HuH-7 (cell line): ENCODE results near the gene SNAP25.

ENCODE experiments used
- DNase-seq: peaks from one replicate; pipeline ENCODE4 v3.0.0; 2011; ENCODE audit warnings: low spot score

SNAP25 gene

DNA sequence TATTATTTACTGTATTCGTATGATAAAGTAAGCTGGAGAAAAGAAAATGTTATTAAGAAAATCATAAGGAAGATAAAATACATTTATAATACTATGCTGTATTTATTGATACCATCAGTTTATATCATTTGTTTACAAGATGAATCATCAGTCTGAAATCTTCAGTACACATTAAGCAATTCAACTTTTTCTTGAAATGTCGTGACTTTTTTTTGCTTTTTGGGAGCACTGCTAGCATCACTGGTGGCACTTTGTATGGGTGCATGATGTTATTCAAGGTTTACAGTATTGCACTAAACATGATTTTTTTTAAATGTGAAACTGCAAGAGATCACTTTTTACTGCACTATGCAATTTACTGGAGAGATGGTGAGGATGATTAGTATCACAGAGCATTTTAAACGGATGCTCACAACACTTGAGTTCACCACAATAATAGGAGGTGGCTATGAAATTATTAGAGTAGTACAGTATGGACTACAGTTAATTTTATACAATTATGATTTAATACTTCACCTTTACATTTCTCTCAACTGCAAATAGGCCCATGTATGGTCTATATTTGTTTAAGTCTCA lies 85.9 kb downstream of the SNAP25 start:
- DNase-seq = no peak

DNA sequence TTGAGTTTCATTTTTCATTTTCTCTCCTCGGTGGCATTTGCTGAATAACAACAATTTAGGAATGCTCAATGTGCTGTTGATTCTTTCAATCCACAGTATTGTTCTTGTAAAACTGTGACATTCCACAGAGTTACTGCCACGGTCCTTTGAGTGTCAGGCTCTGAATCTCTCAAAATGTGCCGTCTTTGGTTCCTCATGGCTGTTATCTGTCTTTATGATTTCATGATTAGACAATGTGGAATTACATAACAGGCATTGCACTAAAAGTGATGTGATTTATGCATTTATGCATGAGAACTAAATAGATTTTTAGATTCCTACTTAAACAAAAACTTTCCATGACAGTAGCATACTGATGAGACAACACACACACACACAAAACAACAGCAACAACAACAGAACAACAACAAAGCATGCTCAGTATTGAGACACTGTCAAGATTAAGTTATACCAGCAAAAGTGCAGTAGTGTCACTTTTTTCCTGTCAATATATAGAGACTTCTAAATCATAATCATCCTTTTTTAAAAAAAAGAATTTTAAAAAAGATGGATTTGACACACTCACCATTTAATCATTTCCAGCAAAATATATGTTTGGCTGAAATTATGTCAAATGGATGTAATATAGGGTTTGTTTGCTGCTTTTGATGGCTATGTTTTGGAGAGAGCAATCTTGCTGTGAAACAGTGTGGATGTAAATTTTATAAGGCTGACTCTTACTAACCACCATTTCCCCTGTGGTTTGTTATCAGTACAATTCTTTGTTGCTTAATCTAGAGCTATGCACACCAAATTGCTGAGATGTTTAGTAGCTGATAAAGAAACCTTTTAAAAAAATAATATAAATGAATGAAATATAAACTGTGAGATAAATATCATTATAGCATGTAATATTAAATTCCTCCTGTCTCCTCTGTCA lies 88.1 kb downstream of the SNAP25 start:
- no peak for DNase-seq

DNA sequence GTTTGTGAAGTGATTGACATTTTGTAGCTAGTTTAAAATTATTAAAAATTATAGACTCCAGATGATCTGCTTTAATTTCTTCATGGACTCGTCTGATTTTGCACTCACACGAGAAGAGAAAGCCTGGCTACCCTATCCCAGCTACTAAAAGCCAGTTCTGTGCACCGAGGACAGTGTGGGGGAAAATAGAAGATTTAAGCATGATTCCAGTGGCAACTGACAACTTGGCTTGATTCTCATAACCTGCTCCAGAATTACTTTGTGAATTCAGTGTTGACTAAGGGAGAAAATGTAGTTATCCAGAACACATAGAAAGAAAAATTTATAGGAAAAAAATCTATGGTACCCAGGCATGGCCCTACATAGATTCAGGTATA lies 88.7 kb downstream of the SNAP25 start:
- no peak for DNase-seq

DNA sequence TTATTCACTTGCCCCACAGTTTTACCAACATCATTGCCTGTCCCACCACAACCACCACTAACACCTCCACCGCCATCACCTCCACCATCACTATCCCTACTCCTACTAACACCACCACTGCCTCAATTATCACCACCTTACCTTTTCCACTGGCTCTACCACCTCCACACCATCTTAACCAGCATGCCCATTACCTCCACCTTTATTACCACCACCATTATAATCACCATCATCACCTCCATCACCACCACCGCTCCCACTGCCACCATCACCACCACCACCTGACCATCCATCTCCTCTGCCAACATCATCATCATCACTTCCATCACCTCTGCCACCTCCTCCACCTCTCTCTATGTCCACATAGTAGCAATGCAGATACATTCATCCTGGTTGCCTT lies 90.0 kb downstream of the SNAP25 start:
- no peak for DNase-seq

DNA sequence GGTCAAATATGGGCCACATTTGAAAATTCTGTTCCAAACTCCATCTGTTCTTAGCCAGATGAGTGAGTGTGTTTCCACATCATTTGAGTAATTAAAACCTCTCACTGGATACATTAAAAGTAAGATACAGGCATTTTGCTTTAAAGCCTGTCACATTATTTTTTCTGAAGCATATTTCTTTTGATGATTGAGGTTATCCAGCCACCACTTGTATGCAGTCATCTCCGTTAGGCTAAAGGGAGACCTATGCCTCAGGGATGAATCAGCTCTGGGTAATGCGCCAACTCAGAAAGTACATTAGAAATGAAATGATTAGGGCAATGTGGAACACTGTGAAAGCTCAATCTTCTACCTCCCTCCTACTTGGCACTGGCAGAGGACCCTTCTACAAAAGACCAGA lies 90.7 kb downstream of the SNAP25 start:
- DNase-seq = no peak

DNA sequence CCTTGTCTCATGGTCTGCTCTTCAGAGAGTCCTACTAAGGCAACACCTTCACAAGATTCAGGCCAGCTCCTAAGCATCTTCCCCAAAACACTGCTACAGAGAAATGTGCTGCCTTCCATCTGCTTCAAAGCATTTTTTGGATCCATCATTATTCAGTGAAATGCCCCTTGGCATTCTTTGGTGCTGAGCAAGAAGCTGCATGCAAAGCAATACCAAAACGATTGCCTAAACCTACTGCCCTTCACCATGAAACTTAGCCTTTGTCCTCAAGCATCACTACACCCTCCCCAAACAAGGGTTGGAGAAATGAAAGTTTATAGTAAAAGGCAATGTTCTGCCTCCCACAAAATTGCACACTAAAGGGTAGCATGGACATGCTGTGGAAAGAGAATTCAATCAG lies 93.5 kb downstream of the SNAP25 start:
- no peak for DNase-seq

DNA sequence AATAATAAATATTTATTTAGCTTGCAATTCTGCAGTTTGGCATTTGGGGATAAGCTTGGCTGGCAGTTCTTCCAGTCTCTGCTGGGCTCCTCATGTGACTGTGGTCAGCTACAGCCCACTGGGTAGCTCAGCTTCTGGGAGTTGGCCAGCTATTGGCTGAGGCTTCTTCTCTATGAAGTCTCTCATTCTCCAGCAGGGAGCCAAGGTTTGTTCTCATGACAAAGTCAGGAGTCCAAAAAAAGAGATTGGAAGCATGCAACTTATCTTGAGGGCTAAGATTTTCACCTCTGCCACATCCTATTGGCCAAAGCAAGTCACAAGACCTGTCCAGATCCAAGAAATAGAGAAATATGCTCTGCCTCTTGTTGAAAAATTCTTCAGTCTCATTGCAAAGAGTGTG lies 94.6 kb downstream of the SNAP25 start:
- DNase-seq = no peak

DNA sequence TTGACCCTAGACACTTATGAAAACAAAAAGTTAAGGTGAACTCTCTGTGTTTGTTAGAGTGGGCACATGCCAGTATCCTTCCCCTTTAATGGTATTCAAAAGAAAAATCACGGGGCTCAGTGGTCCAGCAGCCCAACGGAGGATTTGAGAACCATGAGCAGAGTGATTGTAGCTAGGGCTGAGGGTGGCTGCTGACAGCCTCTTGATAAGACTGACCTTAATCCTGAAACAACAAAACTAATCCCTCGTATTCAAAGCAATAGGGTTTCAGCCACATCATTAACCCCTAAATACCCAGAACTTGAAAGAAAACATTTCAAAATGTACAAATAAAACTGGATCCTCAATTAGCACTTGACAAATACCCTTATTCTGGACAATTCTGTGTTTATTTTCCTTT lies 95.1 kb downstream of the SNAP25 start:
- DNase-seq = no peak

DNA sequence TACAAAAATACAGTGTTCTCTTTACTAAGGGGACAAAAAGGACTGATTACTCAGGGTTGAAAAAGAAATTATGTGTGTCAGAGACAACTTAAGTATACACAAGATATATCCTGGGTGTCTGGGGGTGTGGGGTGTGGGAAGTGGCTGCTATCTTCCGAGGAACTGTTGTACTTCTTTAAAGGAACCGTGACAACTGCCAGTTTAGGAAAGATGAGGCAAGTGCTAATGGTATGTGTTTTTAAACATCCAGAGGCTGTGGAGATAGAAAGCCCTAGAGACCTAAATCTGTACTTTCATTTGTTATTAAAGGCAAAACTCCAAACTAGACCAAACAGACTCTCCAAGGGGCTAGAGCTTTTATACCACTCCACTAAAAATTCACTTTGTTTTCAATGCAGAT lies 95.6 kb downstream of the SNAP25 start:
- no peak for DNase-seq

DNA sequence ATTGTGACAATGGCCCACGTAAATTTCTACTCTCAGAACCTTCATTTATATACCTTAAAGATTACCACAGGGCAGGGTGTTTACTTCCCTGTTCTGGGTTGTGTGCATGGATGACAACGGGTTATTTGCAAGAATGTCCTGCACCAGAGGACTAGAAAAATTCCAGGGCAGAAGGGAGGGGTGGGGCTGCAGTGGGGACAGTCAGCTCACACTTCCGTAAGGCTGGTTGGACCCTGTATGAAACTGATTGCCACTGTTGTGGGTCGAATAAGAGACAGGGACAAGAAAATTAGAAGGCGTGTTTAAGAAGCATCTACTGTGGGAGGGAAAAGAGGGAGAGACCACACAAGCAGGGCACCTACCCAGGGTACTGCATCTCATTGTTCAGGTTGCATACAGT lies 96.5 kb downstream of the SNAP25 start:
- peak; percentile 20 for DNase-seq

DNA sequence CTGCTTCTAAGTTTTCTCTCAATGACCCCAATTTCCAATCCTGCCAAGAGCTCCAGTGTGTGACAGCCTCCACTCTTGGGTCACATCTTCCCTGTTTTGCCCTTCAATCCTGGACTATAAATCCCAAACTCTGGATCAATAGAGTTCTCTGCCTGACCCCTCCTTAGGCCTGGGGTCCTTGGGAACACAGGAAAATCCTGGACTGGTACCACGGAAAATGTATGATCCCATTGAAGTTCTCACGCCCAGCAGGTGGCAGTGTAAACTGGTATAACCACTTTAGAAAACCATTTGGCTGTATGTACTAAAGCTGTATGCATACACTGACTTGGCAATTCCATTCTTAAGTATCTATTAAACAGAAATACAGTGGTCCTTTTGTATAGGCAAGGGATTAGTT lies 98.0 kb downstream of the SNAP25 start:
- peak; percentile 55 for DNase-seq

DNA sequence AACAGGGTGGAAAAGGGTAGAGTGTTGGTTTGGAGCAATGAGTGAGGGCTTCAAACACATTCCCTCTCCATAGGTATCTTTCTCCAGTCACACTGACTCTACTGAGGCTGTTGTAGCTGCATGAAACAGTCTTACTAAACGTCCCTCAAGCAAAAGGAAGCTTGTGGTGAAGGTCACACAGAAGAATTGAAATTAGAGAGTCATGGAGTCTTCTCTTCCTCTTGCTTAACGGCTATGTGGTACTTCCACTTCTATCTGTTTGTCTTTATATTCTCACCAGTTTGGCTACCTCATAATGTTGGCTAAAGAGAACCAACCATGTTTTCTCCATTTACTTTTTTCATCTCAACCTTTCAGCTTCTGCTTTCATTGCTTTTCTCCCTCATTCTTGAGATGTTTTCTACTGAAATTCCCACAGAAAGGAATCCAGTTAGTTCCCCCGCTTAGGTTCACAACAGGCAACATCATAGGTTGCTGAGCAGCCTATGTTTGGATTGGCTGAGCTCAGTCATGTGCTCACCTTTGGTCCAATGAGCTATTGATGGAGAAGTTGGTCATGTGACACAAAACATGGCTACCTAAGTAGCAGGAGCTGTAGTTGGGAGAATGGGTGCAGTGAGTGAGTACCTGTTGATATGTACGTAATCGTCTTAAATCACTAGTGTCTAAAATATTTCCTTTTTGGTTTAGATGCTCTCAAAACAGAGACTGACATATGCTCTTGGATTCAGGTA lies 99.8 kb downstream of the SNAP25 start:
- DNase-seq = no peak

DNA sequence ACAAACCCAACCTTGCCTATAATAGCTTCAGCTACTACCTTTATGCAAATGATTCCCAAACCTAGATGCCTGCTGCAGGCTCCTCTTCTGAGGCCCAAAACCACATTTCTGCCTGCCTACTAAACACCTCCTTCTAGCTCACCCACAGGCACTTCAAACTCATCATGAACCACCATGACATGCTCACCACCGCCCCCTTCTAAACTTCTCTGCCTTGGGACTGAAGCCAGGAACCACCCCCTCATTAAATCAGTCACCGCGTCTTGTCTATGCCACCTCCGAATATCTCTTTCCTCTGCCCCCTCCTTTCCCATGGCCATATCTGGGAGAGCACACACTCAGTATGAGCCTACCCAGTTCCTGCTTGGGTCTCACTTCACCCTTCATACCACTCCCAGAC lies 101.2 kb downstream of the SNAP25 start:
- no peak for DNase-seq

DNA sequence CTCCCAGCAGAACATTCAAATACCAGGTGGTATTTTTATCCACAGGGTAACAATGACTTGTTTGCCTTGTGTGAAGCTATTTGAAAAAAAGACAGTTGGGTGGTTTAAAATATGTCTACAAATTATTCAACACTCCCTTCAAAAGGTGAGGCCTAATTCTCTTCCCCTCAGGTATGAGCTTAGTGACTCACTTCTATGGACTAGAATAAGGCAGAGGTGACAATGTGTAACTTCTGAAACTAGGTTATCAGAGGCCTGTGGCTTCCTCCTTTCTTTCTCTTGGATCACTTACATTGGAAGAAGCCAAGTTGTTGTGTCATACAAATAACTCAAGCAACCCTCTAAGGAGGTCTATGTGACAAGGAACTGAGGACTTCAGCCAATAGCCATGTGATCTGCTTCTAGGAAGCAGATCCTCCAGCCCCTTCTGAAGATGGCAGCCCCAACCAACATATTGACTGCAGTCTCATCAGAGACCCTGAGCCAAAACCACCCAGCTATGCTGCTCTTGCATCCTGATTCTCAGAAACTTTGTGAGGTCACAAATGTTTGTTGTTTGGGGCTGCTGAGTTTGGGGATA lies 102.6 kb downstream of the SNAP25 start:
- DNase-seq = no peak

DNA sequence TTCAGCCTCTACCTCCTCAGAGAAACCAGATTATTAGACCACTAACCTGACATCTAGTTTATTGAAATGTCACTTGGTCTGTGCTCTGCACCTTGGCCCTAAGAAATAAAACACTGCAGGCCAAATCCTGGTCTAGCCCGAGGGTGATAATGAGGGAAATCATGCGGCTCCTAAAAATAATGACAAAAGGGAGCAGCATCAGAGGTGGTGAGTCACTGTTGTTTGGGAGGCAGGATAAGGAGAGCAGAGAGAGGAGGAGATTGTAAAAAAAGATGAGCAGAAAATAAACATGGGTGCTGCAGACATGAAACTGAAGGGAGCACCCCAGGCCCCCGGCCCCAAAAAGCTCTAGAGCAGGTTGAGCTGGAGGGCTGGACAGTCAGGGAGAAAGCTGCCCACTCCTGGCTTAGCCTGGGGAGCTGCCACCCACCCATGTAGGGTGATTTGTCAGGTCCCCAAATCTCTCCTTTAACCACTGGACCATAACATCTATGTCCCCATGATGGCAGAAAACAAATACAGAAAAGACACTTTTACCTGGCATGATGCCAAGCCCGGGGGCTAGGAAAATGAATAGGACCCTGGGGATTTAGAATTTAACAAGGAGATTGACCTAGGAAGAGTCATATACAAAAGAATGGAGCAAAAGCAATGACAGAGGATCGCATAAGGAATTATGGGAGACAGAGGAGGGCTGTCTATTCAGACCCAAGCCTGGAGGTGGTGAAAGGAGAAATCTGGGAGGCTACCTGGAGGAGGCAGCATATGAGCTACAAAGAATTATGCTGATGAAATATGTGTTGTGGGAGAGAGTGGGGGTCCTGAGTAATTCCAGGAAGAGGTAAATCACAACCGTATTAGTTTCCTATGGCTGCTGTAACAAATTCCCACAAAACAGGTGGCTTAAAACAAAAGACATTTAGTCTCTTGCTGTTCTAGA lies 103.7 kb downstream of the SNAP25 start:
- no peak for DNase-seq

DNA sequence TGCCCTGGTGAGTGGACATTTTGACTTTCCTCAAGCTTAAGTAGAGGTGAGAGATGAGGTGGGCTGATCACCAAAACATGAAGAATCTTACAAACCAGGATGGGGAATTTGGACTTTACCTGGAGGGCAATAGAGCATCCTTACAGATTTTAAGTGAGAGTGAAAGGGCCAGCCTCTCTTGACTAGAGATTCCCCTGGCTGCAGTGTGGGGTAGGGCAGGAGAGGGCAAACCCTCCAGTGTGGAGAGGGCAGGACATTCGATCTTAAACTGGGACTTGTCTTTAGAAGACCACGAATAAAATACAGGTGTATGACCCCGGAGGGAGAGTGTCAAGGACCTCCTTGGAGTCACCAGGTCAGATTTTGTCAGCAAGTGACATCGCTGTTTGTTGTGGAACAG lies 105.1 kb downstream of the SNAP25 start:
- no peak for DNase-seq

DNA sequence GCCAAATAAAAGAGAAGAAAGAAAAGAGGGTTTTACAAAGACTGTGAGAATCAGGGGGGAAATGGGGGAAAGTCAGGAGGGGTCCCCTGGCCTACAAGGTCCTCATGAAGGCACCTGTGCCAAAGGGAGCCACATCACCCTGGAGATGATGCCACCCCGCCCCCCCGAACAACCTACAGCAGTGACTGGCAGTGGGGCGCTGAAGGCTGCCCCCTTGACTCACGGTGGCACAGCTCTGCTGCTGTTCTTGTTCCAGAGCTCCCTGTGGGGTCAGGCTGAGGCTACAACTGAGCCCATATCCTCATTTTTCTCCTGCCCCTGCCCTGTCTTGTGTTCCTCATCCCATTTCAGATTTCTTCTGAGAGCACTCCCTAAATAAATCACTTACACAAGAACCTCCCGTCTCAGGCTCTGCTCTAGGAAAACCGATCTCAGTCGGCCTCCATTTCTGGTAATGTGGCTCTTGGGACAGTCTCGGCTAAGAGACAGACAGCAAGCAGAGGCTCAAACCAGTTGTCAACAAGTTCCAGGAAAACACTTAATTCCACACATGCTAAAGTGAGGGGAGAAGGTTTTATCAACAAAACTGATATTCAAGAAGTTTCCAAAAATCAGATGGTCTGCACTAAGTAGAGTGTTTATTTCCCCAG lies 105.7 kb downstream of the SNAP25 start:
- DNase-seq = no peak

DNA sequence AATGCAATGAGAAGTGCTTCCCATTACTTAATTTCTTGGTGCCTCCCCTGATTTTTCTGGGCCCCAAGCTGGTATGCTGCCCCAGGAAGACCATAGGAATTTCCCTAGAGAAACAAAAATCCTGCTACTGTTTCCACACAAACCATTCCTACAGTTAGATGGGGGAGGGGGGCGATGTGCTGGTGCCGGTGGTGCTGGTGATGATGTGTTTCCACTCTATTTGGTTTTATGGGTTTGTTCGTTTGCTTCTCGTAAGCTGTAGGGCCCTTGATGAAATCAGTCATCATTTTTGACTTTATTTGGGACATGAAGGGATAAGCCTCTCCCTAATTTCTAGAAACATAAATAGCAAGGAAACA lies 110.2 kb downstream of the SNAP25 start:
- DNase-seq = no peak

DNA sequence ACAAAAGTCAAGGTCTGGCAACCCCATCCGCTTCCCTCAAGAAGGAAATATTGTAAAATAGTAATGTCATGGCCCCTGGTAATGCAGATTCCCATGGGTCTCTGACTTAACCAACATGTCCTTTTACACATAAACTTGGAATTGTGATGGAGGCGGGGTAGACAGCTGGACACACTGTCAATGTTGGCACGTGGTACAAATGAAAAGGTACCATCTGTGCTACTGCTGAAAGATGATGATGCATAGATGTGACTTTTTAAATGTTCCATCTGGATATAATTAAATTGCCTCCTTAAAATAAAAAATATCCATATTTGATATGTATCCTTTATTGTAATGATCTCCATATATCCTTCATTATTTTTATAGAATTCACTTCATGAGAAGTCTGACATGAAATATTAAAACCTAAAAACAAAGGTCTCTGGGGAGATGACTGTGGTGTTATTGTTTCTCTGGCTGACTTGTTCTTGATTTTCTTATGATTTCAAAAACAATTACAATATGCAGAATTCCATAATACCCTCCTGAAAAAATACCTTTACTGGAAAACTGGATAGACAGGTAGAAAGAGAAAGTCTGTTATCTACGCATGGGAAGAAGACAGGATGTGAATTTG lies 110.9 kb downstream of the SNAP25 start:
- no peak for DNase-seq

DNA sequence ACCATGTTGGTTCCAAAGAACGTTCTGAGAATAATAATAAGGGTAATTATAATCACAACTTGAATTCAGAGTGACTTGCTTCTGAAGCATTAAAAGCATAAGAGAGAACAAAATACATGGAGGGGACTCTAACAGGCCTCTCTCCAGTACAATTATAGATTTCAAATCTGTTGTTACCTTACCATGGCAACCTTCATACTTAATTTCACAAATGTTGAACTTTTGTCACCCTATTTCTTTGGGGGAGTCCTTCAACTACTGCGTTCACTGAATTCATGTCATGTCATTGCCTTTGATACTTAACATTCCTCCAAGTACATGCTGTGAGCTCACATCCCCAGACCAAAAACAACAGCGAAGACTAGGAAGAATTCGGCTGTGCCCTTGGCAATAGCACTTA lies 111.4 kb downstream of the SNAP25 start:
- DNase-seq = no peak
